ENCODE results near the gene EMP3.

GRCh38 chr19:48284896-48285295, 40.5 kb upstream of the EMP3 start:
- TF ChIP-seq CTCF (IDR thresholded peaks at IDR 0.05) (no peak), POLR2A (IDR thresholded peaks at IDR 0.05) (no peak), POLR2AphosphoS5 (IDR thresholded peaks at IDR 0.05) (no peak), EP300 (IDR thresholded peaks at IDR 0.05) (no peak)

All from upper lobe of left lung (tissue), 4 donors.